Measurements from ENCODE around the gene BSN.
A peak's percentile ranks its signal among the peaks of the same experiment; 100 is the strongest.

BSN gene

GRCh38 chr3:49607105-49607591 lies 52.9 kb downstream of the BSN start:
- 0 out of 2 replicates have a peak, but pooled peaks cover 2% of the 10 kb centered on the region for H3K27me3 ChIP-seq (ENCODE audit: insufficient read depth, low read length)
- no peaks in the 10 kb centered on the region for H3K9me3 ChIP-seq (ENCODE audit: low read length)
- H3K27ac ChIP-seq (ENCODE audit: low read depth, low read length, poor library complexity, severe bottlenecking): no peak overlapping the region
- no peaks in the 10 kb centered on the region for H3K79me2 ChIP-seq (ENCODE audit: insufficient read depth, low read length)
- H3F3A ChIP-seq (ENCODE audit: insufficient read depth, low read length): no peaks in the 10 kb centered on the region
- no peak overlapping the region for H2AFZ ChIP-seq (ENCODE audit: low read length)
- H3K9me2 ChIP-seq (ENCODE audit: low read depth, low read length): no peaks in the 10 kb centered on the region
- H3K4me2 ChIP-seq (ENCODE audit: low read length): no peak overlapping the region
- no peaks in the 10 kb centered on the region for H3K4me1 ChIP-seq (ENCODE audit: insufficient read depth, low read length, severe bottlenecking)
- TF ChIP-seq CTCF (IDR thresholded peaks at IDR 0.05; ENCODE audit: low read length): no peak
- TF ChIP-seq EZH2 (IDR thresholded peaks at IDR 0.05; ENCODE audit: borderline replicate concordance, low read length): no peak
- H4K20me1 ChIP-seq (ENCODE audit: insufficient read depth, low read length): no peaks in the 10 kb centered on the region
- no peak overlapping the region for H3K9ac ChIP-seq (ENCODE audit: low read length)
- no peaks in the 10 kb centered on the region for H3K36me3 ChIP-seq (ENCODE audit: insufficient read depth, low read length)
- H3K4me3 ChIP-seq (ENCODE audit: low read depth, low read length, poor library complexity, severe bottlenecking): no peak overlapping the region

- Histone ChIP-seq H3K4me2 (ENCODE audit: low read length) (no peak overlapping the region), H3K27me3 (ENCODE audit: insufficient read depth, low read length) (0 out of 2 replicates have a peak, but pooled peaks cover 2% of the 10 kb centered on the region), H3K9ac (ENCODE audit: low read length) (no peak overlapping the region), H3K27ac (ENCODE audit: low read depth, low read length, poor library complexity, severe bottlenecking) (no peak overlapping the region), H3K4me3 (ENCODE audit: low read depth, low read length, poor library complexity, severe bottlenecking) (no peak overlapping the region), H3K79me2 (ENCODE audit: insufficient read depth, low read length) (no peaks in the 10 kb centered on the region), H3K9me3 (ENCODE audit: low read length) (no peaks in the 10 kb centered on the region), H3F3A (ENCODE audit: insufficient read depth, low read length) (no peaks in the 10 kb centered on the region), H3K36me3 (ENCODE audit: insufficient read depth, low read length) (no peaks in the 10 kb centered on the region), H3K9me2 (ENCODE audit: low read depth, low read length) (no peaks in the 10 kb centered on the region), H2AFZ (ENCODE audit: low read length) (no peak overlapping the region), H4K20me1 (ENCODE audit: insufficient read depth, low read length) (no peaks in the 10 kb centered on the region), H3K4me1 (ENCODE audit: insufficient read depth, low read length, severe bottlenecking) (no peaks in the 10 kb centered on the region)
- TF ChIP-seq CTCF (IDR thresholded peaks at IDR 0.05; ENCODE audit: low read length) (peak; percentile 36; the same call in 1 of the 2 replicates), EZH2 (IDR thresholded peaks at IDR 0.05; ENCODE audit: borderline replicate concordance, low read length) (no peak)
Observed at GRCh38 chr3:49607796-49608195, 53.5 kb downstream of the BSN start.

GRCh38 chr3:49609314-49609713 lies 55.0 kb downstream of the BSN start:
- Histone ChIP-seq H3K27ac (ENCODE audit: low read depth, low read length, poor library complexity, severe bottlenecking) (no peak overlapping the region), H3K9me2 (ENCODE audit: low read depth, low read length) (no peaks in the 10 kb centered on the region)
- TF ChIP-seq EZH2 (IDR thresholded peaks at IDR 0.05; ENCODE audit: borderline replicate concordance, low read length) (no peak), CTCF (IDR thresholded peaks at IDR 0.05; ENCODE audit: low read length) (no peak)

More at GRCh38 chr3:49609314-49609713, 55.0 kb downstream of the BSN start:
- H3K36me3 ChIP-seq (ENCODE audit: insufficient read depth, low read length): no peaks in the 10 kb centered on the region
- no peak overlapping the region for H3K4me3 ChIP-seq (ENCODE audit: low read depth, low read length, poor library complexity, severe bottlenecking)
- no peaks in the 10 kb centered on the region for H3K4me1 ChIP-seq (ENCODE audit: insufficient read depth, low read length, severe bottlenecking)
- H3K9ac ChIP-seq (ENCODE audit: low read length): no peak overlapping the region
- no peaks in the 10 kb centered on the region for H3K9me3 ChIP-seq (ENCODE audit: low read length)
- H3K27me3 ChIP-seq (ENCODE audit: insufficient read depth, low read length): 0 out of 2 replicates have a peak, but pooled peaks cover 2% of the 10 kb centered on the region
- H3F3A ChIP-seq (ENCODE audit: insufficient read depth, low read length): no peaks in the 10 kb centered on the region
- no peak overlapping the region for H2AFZ ChIP-seq (ENCODE audit: low read length)
- H3K79me2 ChIP-seq (ENCODE audit: insufficient read depth, low read length): no peaks in the 10 kb centered on the region
- H4K20me1 ChIP-seq (ENCODE audit: insufficient read depth, low read length): no peaks in the 10 kb centered on the region
- H3K4me2 ChIP-seq (ENCODE audit: low read length): no peak overlapping the region

Measured in OCI-LY1 (cell line).